ENCODE measurements around the gene RALGAPA1.

The RALGAPA1 gene

DNA sequence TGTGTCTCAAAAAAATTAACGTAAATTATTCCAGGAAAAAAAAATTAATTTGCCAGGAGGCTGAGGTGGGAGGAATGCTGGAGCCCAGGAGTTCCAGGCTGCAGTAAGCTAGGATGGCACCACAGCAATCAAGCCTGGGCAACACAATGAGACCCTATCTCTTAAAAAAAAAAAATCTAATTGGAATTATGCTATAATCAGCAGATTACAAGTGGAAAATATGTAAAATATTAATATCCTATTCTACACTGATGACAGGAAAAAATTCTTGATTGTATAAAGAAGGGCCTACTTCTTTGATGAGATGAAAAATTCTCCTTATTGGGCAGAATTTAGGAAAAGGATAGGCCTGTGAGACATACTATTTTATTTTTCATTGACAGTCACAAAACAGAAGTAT lies 114.0 kb downstream of the RALGAPA1 start:
- Histone ChIP-seq H4K20me1 (ENCODE audit: control insufficient read depth, insufficient read depth, low read depth, low read length) (no peaks in the 10 kb centered on the region), H3K4me1 (ENCODE audit: control insufficient read depth, low read length) (no peaks in the 10 kb centered on the region), H3K4me2 (ENCODE audit: low read length) (no peak overlapping the region), H3K27me3 (ENCODE audit: control insufficient read depth, low read length) (no peaks in the 10 kb centered on the region), H3K36me3 (ENCODE audit: control insufficient read depth, low read length) (no peaks in the 10 kb centered on the region), H3K9me2 (replicated peaks; ENCODE audit: control insufficient read depth, low read length) (no peaks in the 10 kb centered on the region), H3K9me3 (ENCODE audit: control insufficient read depth, insufficient read depth, low read length) (no peaks in the 10 kb centered on the region), H3F3A (ENCODE audit: control insufficient read depth, insufficient read depth) (no peaks in the 10 kb centered on the region), H3K4me3 (ENCODE audit: low read length) (no peak overlapping the region), H3K27ac (ENCODE audit: low read depth, low read length) (no peak overlapping the region), H3K79me2 (ENCODE audit: control insufficient read depth, low read length) (no peaks in the 10 kb centered on the region)
- no peak for TF ChIP-seq CTCF (IDR thresholded peaks at IDR 0.05; ENCODE audit: low read depth, low read length, poor library complexity, severe bottlenecking)
- TF ChIP-seq EZH2phosphoT487 (IDR thresholded peaks at IDR 0.05; ENCODE audit: borderline replicate concordance, low read length): no peak

DNA sequence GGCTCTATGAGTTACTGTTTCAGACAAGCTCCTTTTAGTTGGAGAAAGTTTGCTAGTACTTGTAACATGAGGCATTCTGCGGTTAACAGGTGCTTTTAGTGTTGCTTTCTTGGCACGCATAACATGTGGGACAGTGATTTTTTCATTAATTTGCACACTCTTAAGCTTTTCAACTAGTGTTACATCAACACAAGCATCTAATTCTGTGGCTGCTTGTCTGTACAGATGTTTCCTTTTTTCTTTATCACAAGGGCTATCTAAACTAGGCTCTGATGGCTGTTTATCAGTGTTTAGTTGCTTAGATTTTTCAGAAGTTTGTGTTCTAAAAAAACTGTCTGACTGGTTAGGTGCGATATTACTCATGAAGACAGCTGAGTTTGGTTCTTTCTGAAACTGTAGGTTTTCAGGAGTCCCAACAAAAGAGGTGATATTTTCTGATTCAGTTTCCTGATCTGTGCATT lies 120.1 kb downstream of the RALGAPA1 start:
- Histone ChIP-seq H3K79me2 (ENCODE audit: control insufficient read depth, low read length) (no peaks in the 10 kb centered on the region), H3K4me2 (ENCODE audit: low read length) (no peak overlapping the region), H3F3A (ENCODE audit: control insufficient read depth, insufficient read depth) (0 out of 2 replicates have a peak, but pooled peaks cover 3% of the 10 kb centered on the region), H3K4me3 (ENCODE audit: low read length) (no peak overlapping the region), H4K20me1 (ENCODE audit: control insufficient read depth, insufficient read depth, low read depth, low read length) (no peaks in the 10 kb centered on the region), H3K4me1 (ENCODE audit: control insufficient read depth, low read length) (0 out of 2 replicates have a peak, but pooled peaks cover 2% of the 10 kb centered on the region), H3K36me3 (ENCODE audit: control insufficient read depth, low read length) (no peaks in the 10 kb centered on the region), H3K9me3 (ENCODE audit: control insufficient read depth, insufficient read depth, low read length) (no peaks in the 10 kb centered on the region), H3K9me2 (replicated peaks; ENCODE audit: control insufficient read depth, low read length) (no peaks in the 10 kb centered on the region), H3K27ac (ENCODE audit: low read depth, low read length) (no peak overlapping the region), H3K27me3 (ENCODE audit: control insufficient read depth, low read length) (no peaks in the 10 kb centered on the region)
- TF ChIP-seq CTCF (IDR thresholded peaks at IDR 0.05; ENCODE audit: low read depth, low read length, poor library complexity, severe bottlenecking): no peak
- TF ChIP-seq EZH2phosphoT487 (IDR thresholded peaks at IDR 0.05; ENCODE audit: borderline replicate concordance, low read length): no peak

DNA sequence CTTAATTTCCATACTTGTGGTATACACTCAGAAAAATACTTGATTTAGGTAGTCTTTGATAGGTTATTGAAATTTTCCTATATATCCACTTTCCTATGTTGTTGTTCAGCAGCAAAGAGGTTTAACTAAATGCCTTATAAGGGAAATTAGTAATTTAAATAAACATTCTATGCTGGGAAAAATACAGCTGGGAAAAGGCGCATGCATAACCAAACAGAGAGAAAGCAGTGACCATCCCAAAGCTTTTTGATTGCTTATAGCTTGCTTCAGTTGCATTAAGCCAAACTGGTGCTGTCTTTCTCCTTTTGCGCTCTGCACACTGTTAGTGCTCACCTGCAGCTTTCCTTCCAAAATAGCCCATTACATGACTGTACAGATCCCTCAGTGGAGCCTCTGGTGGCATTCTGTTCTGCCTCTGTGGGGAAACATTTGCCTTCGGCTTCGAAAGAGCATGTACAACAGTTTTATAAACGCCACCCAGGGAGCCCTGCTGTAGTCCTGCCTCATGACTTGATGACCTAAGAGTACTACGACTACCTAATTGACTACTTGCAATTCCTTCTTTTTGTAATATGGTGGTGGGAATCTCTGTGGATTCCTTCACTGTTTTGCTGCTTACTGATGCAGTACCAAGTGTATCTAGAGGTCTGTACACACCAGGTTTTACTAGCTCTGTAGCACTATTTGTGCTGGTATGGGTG lies 120.8 kb downstream of the RALGAPA1 start:
- Histone ChIP-seq H3K79me2 (ENCODE audit: control insufficient read depth, low read length) (no peaks in the 10 kb centered on the region), H3K27ac (ENCODE audit: low read depth, low read length) (no peak overlapping the region), H3K4me3 (ENCODE audit: low read length) (no peak overlapping the region), H3K36me3 (ENCODE audit: control insufficient read depth, low read length) (no peaks in the 10 kb centered on the region), H4K20me1 (ENCODE audit: control insufficient read depth, insufficient read depth, low read depth, low read length) (no peaks in the 10 kb centered on the region), H3F3A (ENCODE audit: control insufficient read depth, insufficient read depth) (0 out of 2 replicates have a peak, but pooled peaks cover 3% of the 10 kb centered on the region), H3K4me2 (ENCODE audit: low read length) (no peak overlapping the region), H3K4me1 (ENCODE audit: control insufficient read depth, low read length) (0 out of 2 replicates have a peak, but pooled peaks cover 2% of the 10 kb centered on the region), H3K27me3 (ENCODE audit: control insufficient read depth, low read length) (no peaks in the 10 kb centered on the region), H3K9me3 (ENCODE audit: control insufficient read depth, insufficient read depth, low read length) (no peaks in the 10 kb centered on the region), H3K9me2 (replicated peaks; ENCODE audit: control insufficient read depth, low read length) (no peaks in the 10 kb centered on the region)
- TF ChIP-seq EZH2phosphoT487 (IDR thresholded peaks at IDR 0.05; ENCODE audit: borderline replicate concordance, low read length) (no peak), CTCF (IDR thresholded peaks at IDR 0.05; ENCODE audit: low read depth, low read length, poor library complexity, severe bottlenecking) (no peak)

All from DOHH2 (cell line).